Measurements from ENCODE around the gene CYP2B6. TPM values are rescaled to one million over a fixed set of nuclear protein-coding genes. Genes with fewer than 3 reads are reported as not detected.
"Not testable (repeated sequence)": the region's sequence is repeated elsewhere in the genome, so short reads cannot be mapped to it uniquely, and the experiment has no call there.

Gene CYP2B6
- total and polyA plus RNA-seq, 8 donors = 0.87 TPM; not detected in 7

- no peaks in the 10 kb centered on the region for H3K36me3 ChIP-seq
- H3K27me3 ChIP-seq = peaks cover 0 to 41% (median 7%) of the 10 kb centered on the region in 3 donors
- peaks cover 0 to 8% (median 0%) of the 10 kb centered on the region in 4 donors for H3K9me3 ChIP-seq
- WGBS, 5 donors = 69 to 84% (median 83%) methylated on average over 4 of the region's 4 CpGs
- no peak overlapping the region for H3K27ac ChIP-seq
- no peaks in the 10 kb centered on the region for H3K4me1 ChIP-seq
- TF ChIP-seq POLR2AphosphoS5 (IDR thresholded peaks at IDR 0.05) (no peak), EP300 (IDR thresholded peaks at IDR 0.05) (no peak), POLR2A (IDR thresholded peaks at IDR 0.05) (no peak)
- TF ChIP-seq, protein P1, sequence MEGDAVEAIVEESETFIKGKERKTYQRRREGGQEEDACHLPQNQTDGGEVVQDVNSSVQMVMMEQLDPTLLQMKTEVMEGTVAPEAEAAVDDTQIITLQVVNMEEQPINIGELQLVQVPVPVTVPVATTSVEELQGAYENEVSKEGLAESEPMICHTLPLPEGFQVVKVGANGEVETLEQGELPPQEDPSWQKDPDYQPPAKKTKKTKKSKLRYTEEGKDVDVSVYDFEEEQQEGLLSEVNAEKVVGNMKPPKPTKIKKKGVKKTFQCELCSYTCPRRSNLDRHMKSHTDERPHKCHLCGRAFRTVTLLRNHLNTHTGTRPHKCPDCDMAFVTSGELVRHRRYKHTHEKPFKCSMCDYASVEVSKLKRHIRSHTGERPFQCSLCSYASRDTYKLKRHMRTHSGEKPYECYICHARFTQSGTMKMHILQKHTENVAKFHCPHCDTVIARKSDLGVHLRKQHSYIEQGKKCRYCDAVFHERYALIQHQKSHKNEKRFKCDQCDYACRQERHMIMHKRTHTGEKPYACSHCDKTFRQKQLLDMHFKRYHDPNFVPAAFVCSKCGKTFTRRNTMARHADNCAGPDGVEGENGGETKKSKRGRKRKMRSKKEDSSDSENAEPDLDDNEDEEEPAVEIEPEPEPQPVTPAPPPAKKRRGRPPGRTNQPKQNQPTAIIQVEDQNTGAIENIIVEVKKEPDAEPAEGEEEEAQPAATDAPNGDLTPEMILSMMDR (IDR thresholded peaks at IDR 0.05) = no peak
- intact Hi-C loops (cut with DNase I; ENCODE audit: low total_unique reads) = no loop called here
- no peak overlapping the region for H3K4me3 ChIP-seq
- no peak for DNase-seq
Observed at GRCh38 chr19:41029524-41030432, 38.7 kb downstream of the CYP2B6 start.

DNA sequence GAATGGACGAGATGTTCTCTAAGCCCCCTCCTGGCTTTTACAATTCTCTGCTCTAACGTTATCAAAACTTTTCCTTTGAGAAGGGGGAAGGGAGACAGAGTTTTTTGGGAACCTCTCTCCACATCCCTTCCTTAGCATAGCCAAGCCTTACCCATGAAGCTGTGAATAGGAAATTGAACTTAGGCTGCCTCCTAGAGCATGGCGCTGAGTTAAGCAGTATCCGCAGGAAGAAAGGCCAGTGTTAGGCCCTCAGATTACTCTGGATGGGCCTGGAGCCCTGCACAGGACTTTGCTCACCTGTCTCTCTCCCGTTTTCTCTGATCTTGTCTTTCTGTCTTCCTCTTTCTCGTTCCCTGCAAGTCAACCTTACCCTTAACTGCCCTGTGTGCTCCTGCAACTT lies 39.6 kb downstream of the CYP2B6 start:
- Histone ChIP-seq H3K4me1 (no peaks in the 10 kb centered on the region), H3K4me3 (no peak overlapping the region), H3K36me3 (no peaks in the 10 kb centered on the region), H3K27me3 (peaks cover 0 to 32% (median 6%) of the 10 kb centered on the region in 3 donors), H3K9me3 (peaks cover 0 to 8% (median 0%) of the 10 kb centered on the region in 4 donors), H3K27ac (no peak overlapping the region)
- DNase-seq = no peak
- intact Hi-C loops (cut with DNase I; ENCODE audit: low total_unique reads) = no loop called here
- WGBS, 5 donors = 44 to 62% (median 54%) methylated on average over 6 of the region's 6 CpGs
- TF ChIP-seq EP300 (IDR thresholded peaks at IDR 0.05) = no peak
- TF ChIP-seq, protein P1 (IDR thresholded peaks at IDR 0.05) = no peak
- no peak for TF ChIP-seq POLR2A (IDR thresholded peaks at IDR 0.05)
- TF ChIP-seq POLR2AphosphoS5 (IDR thresholded peaks at IDR 0.05) = no peak

DNA sequence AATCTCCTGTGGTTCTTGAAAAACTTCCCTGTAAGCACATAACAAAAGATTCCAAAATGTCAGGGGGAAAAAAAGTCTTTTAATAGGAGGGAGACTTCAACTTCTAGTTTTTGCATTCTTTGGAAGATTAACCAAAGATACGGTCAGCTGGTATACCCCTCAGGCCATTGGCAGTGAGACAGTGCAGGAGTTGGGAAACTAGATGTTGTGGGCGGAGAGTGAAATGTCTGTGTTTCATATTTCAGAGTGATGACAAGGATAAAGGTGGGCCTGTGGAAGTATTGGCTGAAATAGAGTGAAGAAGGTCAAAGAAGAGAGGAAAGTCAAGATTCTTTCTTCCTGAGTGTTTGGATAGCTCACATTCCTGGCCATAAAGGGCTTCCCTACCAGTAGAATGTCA lies 40.8 kb downstream of the CYP2B6 start:
- H3K27ac ChIP-seq = no peak overlapping the region
- 1 to 89% (median 79%) methylated on average over 2 of the region's 2 CpGs for whole genome bisulfite sequencing, 5 donors
- H3K4me1 ChIP-seq = no peaks in the 10 kb centered on the region
- H3K4me3 ChIP-seq = no peak overlapping the region
- no peaks in the 10 kb centered on the region for H3K36me3 ChIP-seq
- no peak for DNase-seq
- H3K27me3 ChIP-seq = peaks cover 0 to 19% (median 0%) of the 10 kb centered on the region in 3 donors
- TF ChIP-seq POLR2A (IDR thresholded peaks at IDR 0.05) = no peak
- no peak for TF ChIP-seq POLR2AphosphoS5 (IDR thresholded peaks at IDR 0.05)
- TF ChIP-seq, protein P1 (IDR thresholded peaks at IDR 0.05) = no peak
- no peak for TF ChIP-seq EP300 (IDR thresholded peaks at IDR 0.05)
- H3K9me3 ChIP-seq = peaks cover 0 to 8% (median 0%) of the 10 kb centered on the region in 4 donors
- intact Hi-C loops (cut with DNase I; ENCODE audit: low total_unique reads) = no loop called here

DNA sequence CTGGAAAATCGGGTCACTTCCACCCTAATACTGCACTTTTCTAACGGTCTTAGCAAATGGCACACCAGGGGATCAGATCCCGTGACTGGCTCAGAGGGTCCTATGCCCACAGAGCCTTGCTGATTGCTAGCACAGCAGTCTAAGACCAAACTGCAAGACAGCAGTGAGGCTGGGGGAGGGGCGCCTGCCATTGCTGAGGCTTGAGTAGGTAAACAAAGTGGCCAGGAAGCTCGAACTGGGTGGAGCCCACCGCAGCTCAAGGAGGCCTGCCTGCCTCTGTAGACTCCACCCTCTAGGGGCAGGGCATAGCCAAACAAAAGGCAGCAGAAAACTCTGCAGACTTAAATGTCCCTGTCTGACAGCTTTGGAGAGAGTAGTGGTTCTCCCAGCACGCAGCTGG lies 42.2 kb downstream of the CYP2B6 start:
- intact Hi-C loops (cut with DNase I; ENCODE audit: low total_unique reads); H3K27ac ChIP-seq; H3K4me1 ChIP-seq; H3K4me3 ChIP-seq; H3K36me3 ChIP-seq; H3K27me3 ChIP-seq; H3K9me3 ChIP-seq; DNase-seq: not testable (repeated sequence)
- WGBS, 5 donors = 28 to 54% (median 48%) methylated on average over 5 to 7 of the region's 7 CpGs

DNA sequence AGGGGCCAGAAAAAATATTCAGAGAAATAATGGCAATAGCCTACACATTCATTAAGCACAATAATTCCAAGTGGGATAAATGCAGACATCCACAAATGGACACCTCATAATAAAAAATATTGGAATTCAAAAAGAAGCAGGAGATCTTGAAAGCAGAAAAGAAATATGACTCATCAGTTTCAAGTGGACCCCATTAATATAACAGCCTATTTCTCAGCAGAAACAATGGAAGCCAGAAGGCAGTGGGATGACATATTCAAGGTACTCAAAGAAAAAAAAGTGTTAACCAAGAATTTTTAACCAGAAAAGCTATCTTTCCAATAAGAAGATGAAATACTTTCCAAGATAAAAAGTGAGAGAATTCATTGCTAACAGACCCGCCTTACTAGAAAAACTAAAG lies 48.7 kb downstream of the CYP2B6 start:
- intact Hi-C loops (cut with DNase I; ENCODE audit: low total_unique reads) = no loop called here
- no peaks in the 10 kb centered on the region for H3K27me3 ChIP-seq
- WGBS, 5 donors = 74 to 90% (median 86%) methylated on average over 1 of the region's 1 CpG

GRCh38 chr19:41045095-41045494 lies 54.0 kb downstream of the CYP2B6 start:
- intact Hi-C loops (cut with DNase I; ENCODE audit: low total_unique reads); H3K4me1 ChIP-seq; DNase-seq; H3K4me3 ChIP-seq; H3K36me3 ChIP-seq; H3K27ac ChIP-seq; H3K9me3 ChIP-seq: not testable (repeated sequence)
- 33 to 55% (median 38%) methylated on average over 1 of the region's 1 CpG for WGBS, 5 donors
- peaks cover 0 to 33% (median 6%) of the 10 kb centered on the region in 3 donors for H3K27me3 ChIP-seq

More for the DNA sequence above, 48.7 kb downstream of the CYP2B6 start:
- peaks cover 0 to 4% (median 0%) of the 10 kb centered on the region in 4 donors for H3K9me3 ChIP-seq
- H3K4me3 ChIP-seq = no peak overlapping the region
- H3K4me1 ChIP-seq = no peaks in the 10 kb centered on the region
- DNase-seq = no peak
- no peak for TF ChIP-seq POLR2AphosphoS5 (IDR thresholded peaks at IDR 0.05)
- TF ChIP-seq, protein P1 (IDR thresholded peaks at IDR 0.05) = no peak
- no peak for TF ChIP-seq EP300 (IDR thresholded peaks at IDR 0.05)
- no peak overlapping the region for H3K27ac ChIP-seq
- H3K36me3 ChIP-seq = no peaks in the 10 kb centered on the region

Data from stomach (tissue), 9 donors.